Bronchial epithelial cell (primary cell): ENCODE measurements around the gene GRIN3A. TPM values are rescaled to one million over a fixed set of nuclear protein-coding genes. Genes with fewer than 3 reads are reported as not detected.

Experiments used
- DNase-seq: peaks from one replicate; pipeline ENCODE4 v3.0.0-alpha.2; 2010; ENCODE audit warnings: low read depth
- FAIRE-seq: peaks from 2 replicates; lab custom pipeline; 2011; peaks lifted over from hg19 to GRCh38; lab: Jason Lieb, UNC
- H3K27me3 ChIP-seq: 2 replicates; pipeline ENCODE4 v1.5.1; 2011; ENCODE audit warnings: low read length; ENCODE audit not compliant: control insufficient read depth, insufficient read depth
- H3K36me3 ChIP-seq: 2 replicates; pipeline ENCODE4 v1.5.1; 2011; ENCODE audit warnings: low read length; ENCODE audit not compliant: control insufficient read depth, insufficient read depth
- H3K4me3 ChIP-seq: 2 replicates; pipeline ENCODE4 v1.5.1; 2011; ENCODE audit warnings: mild to moderate bottlenecking, low read depth, low read length, control low read depth
- total RNA-seq: library from RNA; depleted of rRNA; stranded (reverse); fragments of >200 nt; gene quantifications from 2 replicates; pipeline ENCODE4 v1.2.1, GENCODE V29; 2014
- TF ChIP-seq, protein P1 (sequence below): IDR thresholded peaks from 2 replicates; pipeline ENCODE4 v1.5.1; 2011; ENCODE audit warnings: mild to moderate bottlenecking, moderate library complexity, low read length, control low read depth, inconsistent platforms; ENCODE audit not compliant: insufficient read depth, severe bottlenecking

GRIN3A gene
- total RNA-seq, 1 donor from 2014 or later: not detected

- DNase-seq (no peak), FAIRE-seq (no peak)
- TF ChIP-seq, protein P1, sequence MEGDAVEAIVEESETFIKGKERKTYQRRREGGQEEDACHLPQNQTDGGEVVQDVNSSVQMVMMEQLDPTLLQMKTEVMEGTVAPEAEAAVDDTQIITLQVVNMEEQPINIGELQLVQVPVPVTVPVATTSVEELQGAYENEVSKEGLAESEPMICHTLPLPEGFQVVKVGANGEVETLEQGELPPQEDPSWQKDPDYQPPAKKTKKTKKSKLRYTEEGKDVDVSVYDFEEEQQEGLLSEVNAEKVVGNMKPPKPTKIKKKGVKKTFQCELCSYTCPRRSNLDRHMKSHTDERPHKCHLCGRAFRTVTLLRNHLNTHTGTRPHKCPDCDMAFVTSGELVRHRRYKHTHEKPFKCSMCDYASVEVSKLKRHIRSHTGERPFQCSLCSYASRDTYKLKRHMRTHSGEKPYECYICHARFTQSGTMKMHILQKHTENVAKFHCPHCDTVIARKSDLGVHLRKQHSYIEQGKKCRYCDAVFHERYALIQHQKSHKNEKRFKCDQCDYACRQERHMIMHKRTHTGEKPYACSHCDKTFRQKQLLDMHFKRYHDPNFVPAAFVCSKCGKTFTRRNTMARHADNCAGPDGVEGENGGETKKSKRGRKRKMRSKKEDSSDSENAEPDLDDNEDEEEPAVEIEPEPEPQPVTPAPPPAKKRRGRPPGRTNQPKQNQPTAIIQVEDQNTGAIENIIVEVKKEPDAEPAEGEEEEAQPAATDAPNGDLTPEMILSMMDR: no peak
- Histone ChIP-seq H3K27me3 (no peaks in the 10 kb centered on the region), H3K4me3 (no peak overlapping the region), H3K36me3 (no peaks in the 10 kb centered on the region)
These were observed 53.8 kb downstream of the GRIN3A start for GRCh38 chr9:101684665-101685064.

- TF ChIP-seq, protein P1: no peak
- Histone ChIP-seq H3K36me3 (no peaks in the 10 kb centered on the region), H3K27me3 (no peaks in the 10 kb centered on the region), H3K4me3 (no peak overlapping the region)
- FAIRE-seq (no peak), DNase-seq (no peak)
These were observed 55.2 kb downstream of the GRIN3A start for GRCh38 chr9:101683236-101683635.

GRCh38 chr9:101677861-101678260 is 60.6 kb downstream of the GRIN3A start:
- Histone ChIP-seq H3K27me3 (no peaks in the 10 kb centered on the region), H3K4me3 (no peak overlapping the region), H3K36me3 (no peaks in the 10 kb centered on the region)
- FAIRE-seq (no peak), DNase-seq (no peak)
- TF ChIP-seq, protein P1: no peak

- H3K27me3 ChIP-seq: no peaks in the 10 kb centered on the region
- DNase-seq (no peak), FAIRE-seq (no peak)
- H3K4me3 ChIP-seq: no peak overlapping the region
- no peaks in the 10 kb centered on the region for H3K36me3 ChIP-seq
- TF ChIP-seq, protein P1: no peak
These were observed 63.1 kb downstream of the GRIN3A start for GRCh38 chr9:101675341-101675740.

- TF ChIP-seq, protein P1: no peak
- DNase-seq: no peak
- no peak for FAIRE-seq
These were observed 64.3 kb downstream of the GRIN3A start for GRCh38 chr9:101674165-101674564.

DNA sequence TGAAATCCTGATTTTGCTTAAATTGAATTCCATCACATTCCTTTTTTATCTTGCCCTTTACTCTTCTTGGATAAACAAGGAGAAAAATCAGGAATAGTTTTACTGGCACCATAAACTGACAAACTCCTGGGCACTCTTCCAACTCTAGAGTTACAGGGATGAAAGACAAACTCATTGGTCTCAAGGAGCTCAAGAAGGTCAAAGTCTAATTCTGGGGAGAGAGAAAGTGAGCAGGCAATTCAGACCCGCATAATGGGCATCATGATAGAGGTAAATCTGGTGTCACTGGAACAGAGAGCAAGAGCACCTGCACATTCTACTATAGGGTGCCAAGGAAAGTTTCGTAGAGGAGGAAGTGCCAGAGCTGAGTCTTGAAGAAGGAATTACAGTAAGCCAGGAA is 64.8 kb downstream of the GRIN3A start:
- TF ChIP-seq, protein P1: no peak
- Histone ChIP-seq H3K4me3 (no peak overlapping the region), H3K27me3 (no peaks in the 10 kb centered on the region), H3K36me3 (no peaks in the 10 kb centered on the region)
- FAIRE-seq: no peak
- no peak for DNase-seq

More at GRCh38 chr9:101674165-101674564, 64.3 kb downstream of the GRIN3A start:
- no peaks in the 10 kb centered on the region for H3K27me3 ChIP-seq
- no peaks in the 10 kb centered on the region for H3K36me3 ChIP-seq
- H3K4me3 ChIP-seq: no peak overlapping the region
